Subcutaneous adipose tissue (tissue), 4 donors: Measurements from ENCODE around the gene STAT5B. TPM values are rescaled to one million over a fixed set of nuclear protein-coding genes. Genes with fewer than 3 reads are reported as not detected.

Source experiments
- total RNA-seq, 4 donors: library from RNA; depleted of rRNA; stranded (reverse); fragments of >200 nt; gene quantifications; one replicate each; pipeline ENCODE4 v1.1.0, GENCODE V29; 2016
- TF ChIP-seq, protein P1 (sequence below): fragments of 450-650 bp; IDR thresholded peaks from one replicate; pipeline ENCODE4 v1.5.1; 2016; ENCODE audit warnings: low read depth, mild to moderate bottlenecking, control low read depth, antibody characterized with exemption, moderate library complexity

STAT5B gene
- total RNA-seq: 100 to 1,000 TPM in 2 of 4 donors, 10 to 100 TPM in 2; 87.6 to 200 (median 113) TPM

DNA sequence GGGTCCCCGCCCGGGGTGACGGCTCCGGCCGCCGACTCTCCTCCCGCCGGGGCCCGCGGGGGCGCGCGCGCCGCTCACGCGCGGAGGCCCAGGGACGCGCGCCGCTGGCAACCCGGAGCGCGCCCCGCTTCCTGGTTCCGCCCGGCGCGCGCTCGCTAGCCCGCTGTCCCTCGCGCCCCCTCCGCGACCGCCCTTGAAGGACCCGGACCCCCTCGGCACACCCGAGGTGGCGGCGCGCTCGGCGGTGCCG, at the start of gene STAT5B:
STAT5B (minus strand) TSS at position 33 of the 250 bp plus-strand sequence. CDS start 44,264 bp downstream, outside the sequence.
- TF ChIP-seq, protein P1, sequence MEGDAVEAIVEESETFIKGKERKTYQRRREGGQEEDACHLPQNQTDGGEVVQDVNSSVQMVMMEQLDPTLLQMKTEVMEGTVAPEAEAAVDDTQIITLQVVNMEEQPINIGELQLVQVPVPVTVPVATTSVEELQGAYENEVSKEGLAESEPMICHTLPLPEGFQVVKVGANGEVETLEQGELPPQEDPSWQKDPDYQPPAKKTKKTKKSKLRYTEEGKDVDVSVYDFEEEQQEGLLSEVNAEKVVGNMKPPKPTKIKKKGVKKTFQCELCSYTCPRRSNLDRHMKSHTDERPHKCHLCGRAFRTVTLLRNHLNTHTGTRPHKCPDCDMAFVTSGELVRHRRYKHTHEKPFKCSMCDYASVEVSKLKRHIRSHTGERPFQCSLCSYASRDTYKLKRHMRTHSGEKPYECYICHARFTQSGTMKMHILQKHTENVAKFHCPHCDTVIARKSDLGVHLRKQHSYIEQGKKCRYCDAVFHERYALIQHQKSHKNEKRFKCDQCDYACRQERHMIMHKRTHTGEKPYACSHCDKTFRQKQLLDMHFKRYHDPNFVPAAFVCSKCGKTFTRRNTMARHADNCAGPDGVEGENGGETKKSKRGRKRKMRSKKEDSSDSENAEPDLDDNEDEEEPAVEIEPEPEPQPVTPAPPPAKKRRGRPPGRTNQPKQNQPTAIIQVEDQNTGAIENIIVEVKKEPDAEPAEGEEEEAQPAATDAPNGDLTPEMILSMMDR: no peak

DNA sequence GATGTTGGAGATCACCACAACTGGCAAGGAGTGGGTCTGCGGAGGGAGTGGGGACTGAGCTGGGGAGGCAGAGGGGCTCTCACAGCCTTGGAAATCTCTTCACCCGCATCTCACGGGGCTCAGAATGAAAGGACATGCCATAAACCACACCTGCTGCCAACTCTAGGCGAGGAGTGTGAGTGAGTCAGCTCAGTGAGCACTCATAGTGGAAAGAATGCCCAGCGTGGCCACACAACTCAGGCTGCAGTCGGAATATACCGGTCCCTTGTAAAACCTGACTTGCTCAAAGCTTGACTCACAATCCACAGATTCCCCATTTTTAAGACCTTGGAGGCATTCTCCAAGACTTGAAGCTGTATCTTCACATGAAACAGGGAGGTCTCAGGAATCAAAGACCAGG, 48.8 kb upstream of the STAT5B start:
- TF ChIP-seq, protein P1: no peak

DNA sequence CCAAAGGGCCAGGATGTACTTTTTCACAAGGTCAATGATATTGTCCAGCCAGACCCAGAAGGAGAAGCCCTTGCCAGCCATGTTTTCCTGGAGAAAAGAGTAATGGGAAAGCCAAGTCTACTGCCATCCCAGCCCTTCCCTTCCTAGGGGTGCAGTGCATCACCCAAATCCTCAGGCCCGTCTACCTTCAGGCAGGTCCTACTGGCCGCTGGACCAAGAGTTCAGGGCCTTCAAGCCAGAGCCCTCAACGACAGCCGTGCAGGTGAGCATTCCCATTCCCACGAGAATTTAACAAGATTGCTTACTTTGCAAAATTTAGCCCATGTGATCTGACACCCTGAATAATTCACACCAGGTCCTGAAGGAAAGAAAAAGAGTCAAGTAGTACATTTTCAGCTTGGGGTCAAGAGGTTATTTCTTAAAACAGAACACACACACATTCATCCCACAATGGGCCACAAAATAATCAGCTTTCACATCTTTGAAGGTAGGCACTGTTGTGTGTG, 47.1 kb upstream of the STAT5B start:
- TF ChIP-seq, protein P1: no peak

DNA sequence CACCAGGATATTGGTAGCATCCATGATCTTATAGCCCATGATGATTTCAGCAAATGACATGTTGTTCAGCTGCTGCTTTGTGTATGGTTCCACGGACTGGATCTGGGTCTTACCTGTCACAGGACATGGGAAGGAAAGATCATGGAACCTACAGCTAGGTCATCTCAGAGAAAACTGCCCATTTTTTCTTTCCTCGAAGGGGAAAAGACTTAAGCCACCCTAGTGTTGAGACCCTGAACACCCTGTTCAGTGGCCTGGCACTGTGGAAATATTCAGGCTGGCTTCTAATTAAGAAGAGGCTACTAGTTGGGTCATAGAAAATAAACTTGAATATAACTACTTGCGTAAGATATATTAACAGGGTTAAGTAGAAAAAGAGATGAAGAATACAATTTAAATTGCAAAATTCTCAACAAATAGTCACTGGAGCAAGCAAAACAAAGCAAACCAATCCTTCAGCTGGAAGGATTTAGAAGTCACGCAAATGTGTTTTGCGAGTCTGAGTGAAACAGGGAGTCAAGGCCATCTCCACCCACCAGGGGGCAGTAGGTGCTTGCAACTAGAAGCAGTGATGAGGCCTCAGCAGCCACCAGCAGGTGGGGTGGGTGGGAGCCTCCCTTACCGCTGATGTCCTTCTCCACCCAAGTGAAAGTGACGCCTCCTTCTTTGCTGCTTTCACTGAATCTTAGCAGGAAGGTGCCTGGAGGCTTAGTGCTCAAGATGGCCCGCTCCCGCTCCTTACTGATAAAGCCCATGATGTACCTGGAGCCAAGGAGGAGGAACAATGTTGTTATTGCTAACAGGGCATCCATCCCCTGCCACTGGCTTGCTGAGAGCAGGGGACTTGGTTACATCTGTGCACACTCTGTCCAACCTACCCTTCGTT, 46.4 kb upstream of the STAT5B start:
- TF ChIP-seq, protein P1: no peak

DNA sequence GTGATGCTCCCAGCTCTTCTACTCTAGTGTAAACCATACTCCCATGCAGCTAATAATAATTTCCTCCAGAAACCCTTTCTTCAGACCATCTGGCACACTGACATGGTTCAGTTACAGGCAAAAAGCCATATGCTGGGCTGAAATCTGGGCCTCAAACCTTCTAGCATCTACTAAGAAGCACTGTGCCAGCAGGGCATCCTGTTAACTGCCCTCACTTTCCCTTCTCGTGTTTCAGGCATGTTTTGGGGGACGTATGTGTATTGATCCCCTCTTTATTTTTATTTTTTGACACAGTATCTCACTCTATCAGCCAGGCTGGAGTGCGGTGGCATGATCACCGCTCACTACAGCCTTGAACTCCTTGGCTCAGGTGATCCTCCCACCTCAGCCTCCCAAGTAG, 45.4 kb upstream of the STAT5B start:
- TF ChIP-seq, protein P1: no peak

DNA sequence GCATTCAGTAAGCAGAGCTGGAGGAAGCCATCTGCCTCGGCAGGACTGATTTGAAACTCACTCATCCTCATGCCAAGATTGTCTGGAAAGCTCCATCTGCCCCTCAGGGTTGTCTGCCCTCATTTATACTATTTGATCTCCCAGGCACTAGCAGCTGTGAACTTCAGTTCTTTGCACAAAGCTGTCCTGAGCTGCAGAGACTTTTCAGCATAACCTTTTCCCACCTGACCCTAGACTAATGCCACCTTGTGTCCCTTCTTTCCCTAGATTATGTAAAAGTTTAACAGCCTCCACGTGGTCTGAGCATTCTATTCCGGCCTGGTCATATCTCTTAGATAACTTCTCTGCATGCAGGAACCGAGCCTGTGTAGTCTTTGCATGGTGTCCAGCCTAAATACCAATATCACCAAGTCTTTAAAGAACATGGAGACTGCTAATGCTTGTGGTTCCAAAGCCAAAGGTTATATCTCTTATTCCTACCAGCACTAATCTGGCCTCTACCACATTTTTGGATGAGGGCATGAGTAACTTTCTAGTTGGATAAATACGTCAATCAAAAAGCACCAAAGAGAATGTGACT, 41.2 kb upstream of the STAT5B start:
- TF ChIP-seq, protein P1: no peak

DNA sequence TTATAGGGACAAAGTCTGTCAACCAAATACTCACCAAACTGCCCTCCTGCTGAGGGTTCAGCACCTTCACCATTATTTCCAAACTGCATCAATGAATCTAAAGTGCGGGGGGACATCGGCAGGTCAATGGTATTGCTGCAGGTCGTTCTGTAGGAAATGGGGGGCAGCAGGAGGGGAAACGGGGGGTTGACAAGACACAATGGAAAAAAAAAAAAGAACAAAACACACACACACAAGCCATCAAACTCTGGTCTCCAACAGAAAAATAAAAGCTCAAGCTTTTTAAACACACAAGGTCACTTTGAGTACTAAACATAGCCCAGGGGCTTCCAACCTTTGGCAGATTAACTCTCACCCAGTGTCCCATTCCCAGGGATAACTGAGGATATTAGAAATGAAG, 40.6 kb upstream of the STAT5B start:
- TF ChIP-seq, protein P1: no peak
